Ovary (tissue), 9 donors: ENCODE measurements around the gene STIL. TPM values are rescaled to one million over a fixed set of nuclear protein-coding genes. Genes with fewer than 3 reads are reported as not detected.
"Not testable (repeated sequence)": the region's sequence is repeated elsewhere in the genome, so short reads cannot be mapped to it uniquely, and the experiment has no call there.

Experiments
- DNase-seq, 5 donors: peaks; one replicate each; pipeline ENCODE4 v3.0.0-alpha.2; 2019 to 2020
- H3K27ac ChIP-seq, 2 donors: fragments of 200-600 bp; one replicate each; pipeline versions ENCODE4 v1.5.1 to v1.8.0; 2019 to 2022
- H3K27me3 ChIP-seq: fragments of 200-600 bp; one replicate; pipeline ENCODE4 v1.8.0; 2022
- H3K36me3 ChIP-seq: fragments of 200-600 bp; sonication (generic); one replicate; pipeline ENCODE4 v1.5.1; 2019
- H3K4me1 ChIP-seq: one replicate; pipeline ENCODE4 v1.8.1; 2013; ENCODE audit warnings: mild to moderate bottlenecking, moderate library complexity; ENCODE audit not compliant: insufficient read depth
- H3K4me3 ChIP-seq: fragments of 200-600 bp; sonication (generic); one replicate; pipeline ENCODE4 v1.5.1; 2017
- H3K9me3 ChIP-seq, 2 donors: fragments of 200-600 bp in 1 of 2; sonication (generic) in 1 of 2; one replicate each; pipeline versions ENCODE4 v1.5.1 to v1.8.1; 2013 to 2019; ENCODE audit warnings: mild to moderate bottlenecking in 1 of 2, moderate library complexity in 1 of 2
- CTCF ChIP-seq, 3 donors: fragments of 450-650 bp in 2 of 3; fragments of 200-600 bp in 1 of 3; IDR thresholded peaks; one replicate each; pipeline versions ENCODE4 v1.5.1 to v1.8.0; 2016 to 2022; ENCODE audit warnings: antibody characterized with exemption in 3 of 3, mild to moderate bottlenecking in 1 of 3
- EP300 ChIP-seq: sonication (generic); formaldehyde crosslinking; IDR thresholded peaks from one replicate; pipeline ENCODE4 v1.6.1; 2017; ENCODE audit warnings: antibody characterized with exemption
- POLR2A ChIP-seq: fragments of 450-650 bp; IDR thresholded peaks from one replicate; pipeline ENCODE4 v1.6.1; 2017; ENCODE audit warnings: antibody characterized with exemption, mild to moderate bottlenecking, moderate library complexity
- WGBS, 3 donors: extraction: QIAGEN DNeasy Blood & Tissue Kit in 1 of 3; methylation state at CpG; one replicate each; pipeline versions ENCODE4 v1.1.5 to v1.1.7; 2013 to 2017; 5-methylcytosine and 5-hydroxymethylcytosine counted together
- intact Hi-C, 4 donors: fragments of 100-400 bp; cut with DNase I; formaldehyde crosslinking; loops; one replicate each; pipeline versions ENCODE4 v1.11.0 to v1.15.1; 2022 to 2023
- polyA plus RNA-seq, 2 donors: library from polyadenylated mRNA; stranded (reverse); fragments of 200-250 nt in 1 of 2; fragments of 350-450 nt in 1 of 2; fragmentation: Illumina TruSeq in 1 of 2; extraction: RNeasy Lipid Tissue Mini Kit (QIAGEN cat#74804) in 1 of 2; gene quantifications; one replicate each; pipeline ENCODE4 v1.2.3, GENCODE V29; 2013 to 2014
- total RNA-seq, 7 donors: library from RNA; depleted of rRNA in 2 of 7; stranded (reverse); fragments of >200 nt in 2 of 7; fragmentation: NEBNext Ultra II Directional in 3 of 7; extraction: Animal tissue kit (Norgen Biotek cat#: 25700) in 3 of 7; gene quantifications; one replicate each; pipeline versions ENCODE4 v1.1.0 to v1.2.4, GENCODE V29; 2016 to 2023
- donor health status: DM: no; HTN: no; CAD: no; lungs with moderate emphysema.
- donor health status: DM: no; HTN: no; CAD: no.
- donor health status: Bipolar disorder and iron deficiency.
- donor health status: DM: yes; HTN: yes; CAD: no.
- donor health status: DM: no; HTN: no; CAD: no.
- donor health status: DM: yes; HTN: yes; CAD: no.

The STIL gene
- total and polyA plus RNA-seq, 9 donors: 0.60 to 2.3 (median 1.0) TPM

DNA sequence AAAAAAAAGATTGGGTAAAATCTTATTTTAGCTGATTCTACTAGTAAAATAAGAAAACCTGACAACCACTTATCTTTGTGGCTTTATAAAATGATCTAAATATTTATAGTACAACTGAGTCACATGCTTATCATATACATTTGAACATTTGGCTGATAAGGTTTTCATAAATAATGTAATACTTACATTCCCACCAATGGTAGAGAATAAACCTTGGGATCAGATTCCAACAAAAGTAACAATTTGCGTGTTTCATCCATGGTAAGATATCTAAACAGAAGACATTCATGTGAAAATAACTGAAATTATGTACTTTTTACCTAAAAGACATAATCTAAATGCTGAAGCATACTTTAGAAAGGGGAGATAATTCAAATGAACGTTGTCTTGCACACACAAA is 18.4 kb downstream of the STIL start:
- WGBS, 3 donors: 77 to 85% (median 82%) methylated on average over 2 of the region's 2 CpGs
- no peak for DNase-seq
- H3K9me3 ChIP-seq: no peaks in the 10 kb centered on the region

GRCh38 chr1:47294863-47295262 is 19.1 kb downstream of the STIL start:
- H3K4me1 ChIP-seq, H3K27ac ChIP-seq, H3K4me3 ChIP-seq, H3K36me3 ChIP-seq, intact Hi-C loops, H3K9me3 ChIP-seq, DNase-seq, H3K27me3 ChIP-seq: not testable (repeated sequence)
- WGBS, 3 donors: 98 to 99% (median 98%) methylated on average over 6 of the region's 6 CpGs

More for the DNA sequence above, 18.4 kb downstream of the STIL start:
- Histone ChIP-seq H3K4me1 (no peaks in the 10 kb centered on the region), H3K27me3 (no peaks in the 10 kb centered on the region), H3K27ac (no peak overlapping the region), H3K4me3 (no peak overlapping the region), H3K36me3 (no peaks in the 10 kb centered on the region)
- intact Hi-C loops: no loop called here
- TF ChIP-seq CTCF (IDR thresholded peaks at IDR 0.05) (no peak), EP300 (no peak), POLR2A (no peak)

GRCh38 chr1:47288116-47288515 is 25.8 kb downstream of the STIL start:
- H3K27me3 ChIP-seq, H3K36me3 ChIP-seq, intact Hi-C loops, H3K9me3 ChIP-seq, H3K27ac ChIP-seq, H3K4me3 ChIP-seq, H3K4me1 ChIP-seq, DNase-seq: not testable (repeated sequence)
- 89 to 93% (median 91%) methylated on average over 4 of the region's 4 CpGs for WGBS, 3 donors

DNA sequence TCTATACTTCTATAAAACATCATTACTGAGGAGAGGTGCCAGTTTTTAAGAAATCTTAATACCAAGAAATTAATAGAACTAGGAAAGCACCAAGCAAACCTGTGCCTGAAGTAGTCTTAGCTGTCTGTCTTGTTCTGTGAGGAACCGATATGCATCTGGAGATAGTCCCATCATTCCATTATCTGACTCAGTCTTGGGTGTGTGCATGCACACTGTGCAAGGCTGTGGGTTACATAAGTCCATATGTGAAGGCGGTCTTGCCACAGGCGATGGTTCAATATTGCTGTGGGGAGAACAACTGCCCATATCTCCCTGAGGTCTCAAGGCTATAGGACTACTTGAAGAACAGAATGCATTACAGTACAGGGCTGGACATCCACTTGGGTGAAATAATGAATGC is 33.8 kb downstream of the STIL start:
- no peak for DNase-seq
- WGBS, 3 donors: 96 to 99% (median 97%) methylated on average over 3 of the region's 3 CpGs
- TF ChIP-seq CTCF (IDR thresholded peaks at IDR 0.05): no peak
- Histone ChIP-seq H3K4me1 (no peaks in the 10 kb centered on the region), H3K4me3 (no peak overlapping the region), H3K27ac (no peak overlapping the region), H3K9me3 (no peaks in the 10 kb centered on the region), H3K27me3 (no peaks in the 10 kb centered on the region), H3K36me3 (no peaks in the 10 kb centered on the region)
- intact Hi-C loops: no loop called here

- Histone ChIP-seq H3K9me3 (no peaks in the 10 kb centered on the region), H3K27me3 (no peaks in the 10 kb centered on the region), H3K36me3 (no peaks in the 10 kb centered on the region), H3K4me3 (no peak overlapping the region), H3K27ac (no peak overlapping the region), H3K4me1 (no peaks in the 10 kb centered on the region)
- intact Hi-C loops: no loop called here
- WGBS, 3 donors: 78 to 87% (median 81%) methylated on average over 2 of the region's 2 CpGs
- no peak for DNase-seq
- TF ChIP-seq EP300 (no peak), CTCF (IDR thresholded peaks at IDR 0.05) (no peak), POLR2A (no peak)
Measured at GRCh38 chr1:47276850-47277249, 37.1 kb downstream of the STIL start.

GRCh38 chr1:47275811-47276210 is 38.1 kb downstream of the STIL start:
- H3K9me3 ChIP-seq, DNase-seq, H3K4me1 ChIP-seq, H3K4me3 ChIP-seq, intact Hi-C loops, H3K36me3 ChIP-seq, H3K27me3 ChIP-seq, H3K27ac ChIP-seq: not testable (repeated sequence)
- 89 to 94% (median 90%) methylated on average over 7 of the region's 7 CpGs for WGBS, 3 donors

- DNase-seq, intact Hi-C loops, H3K4me1 ChIP-seq: not testable (repeated sequence)
Measured at GRCh38 chr1:47265529-47265928, 48.4 kb downstream of the STIL start.

More at GRCh38 chr1:47265529-47265928, 48.4 kb downstream of the STIL start:
- H3K27ac ChIP-seq, H3K4me3 ChIP-seq, H3K27me3 ChIP-seq, H3K36me3 ChIP-seq, H3K9me3 ChIP-seq: not testable (repeated sequence)
- WGBS, 3 donors: 94 to 98% (median 96%) methylated on average over 8 of the region's 8 CpGs
